GM12878 (cell line): ENCODE measurements around the gene ABCA10. TPM values are rescaled to one million over a fixed set of nuclear protein-coding genes. Genes with fewer than 3 reads are reported as not detected.

Experiments used
- ASH2L ChIP-seq: fragments of 300-600, 200-600 bp; sonication (generic); IDR thresholded peaks from 2 replicates; pipeline ENCODE4 v1.6.1; 2017; ENCODE audit warnings: low read depth, mild to moderate bottlenecking, borderline replicate concordance
- CBX5 ChIP-seq: sonication (generic); IDR thresholded peaks from 2 replicates; pipeline ENCODE4 v1.6.1; 2016; ENCODE audit warnings: low read depth, moderate library complexity, mild to moderate bottlenecking, inconsistent platforms
- CHD2 ChIP-seq: IDR thresholded peaks from 2 replicates; pipeline ENCODE4 v1.6.1; 2011; ENCODE audit warnings: low read depth, low read length, improper control_type of control experiment, borderline replicate concordance
- MEF2B ChIP-seq: fragments of 450-650 bp; IDR thresholded peaks from 2 replicates; pipeline ENCODE4 v1.6.1; 2018; ENCODE audit warnings: mild to moderate bottlenecking, moderate library complexity; ENCODE audit not compliant: partially characterized antibody, poor library complexity, severe bottlenecking
- NFXL1 ChIP-seq: fragments of 450-650 bp; IDR thresholded peaks from 2 replicates; pipeline ENCODE4 v1.6.1; 2017; ENCODE audit warnings: antibody characterized with exemption, mild to moderate bottlenecking, borderline replicate concordance
- NRF1 ChIP-seq: conservative IDR thresholded peaks from 2 replicates; pipeline ENCODE4 v1.6.1; 2011; ENCODE audit warnings: mild to moderate bottlenecking, low read depth, low read length, improper control_type of control experiment
- PAX8 ChIP-seq: fragments of 450-650 bp; IDR thresholded peaks from 2 replicates; pipeline ENCODE4 v1.6.1; 2017; ENCODE audit warnings: mild to moderate bottlenecking, moderate library complexity
- RAD21 ChIP-seq: IDR thresholded peaks from 2 replicates; pipeline ENCODE4 v1.6.1; 2011; ENCODE audit warnings: mild to moderate bottlenecking, low read depth, low read length, moderate library complexity; ENCODE audit not compliant: insufficient read depth
- RCOR1 ChIP-seq: conservative IDR thresholded peaks from 2 replicates; pipeline ENCODE4 v1.6.1; 2012; ENCODE audit warnings: low read depth, low read length, improper control_type of control experiment
- SP1 ChIP-seq: IDR thresholded peaks from one replicate; pipeline ENCODE4 v1.6.1; 2011; ENCODE audit warnings: low read depth, low read length
- SREBF1 ChIP-seq: IDR thresholded peaks from 2 replicates; pipeline ENCODE4 v1.6.1; 2012; ENCODE audit warnings: mild to moderate bottlenecking, low read length
- ZNF207 ChIP-seq: fragments of 450-650 bp; IDR thresholded peaks from 2 replicates; pipeline ENCODE4 v1.6.1; 2014; ENCODE audit warnings: antibody characterized with exemption, mild to moderate bottlenecking, borderline replicate concordance
- polyA plus RNA-seq, 11 experiments: library from polyadenylated mRNA; depleted of rRNA in 4 of 11; unstranded in 6 of 11; stranded (reverse) in 5 of 11; fragments of >200 nt; fragmentation: Nextera tagmentation in 4 of 11; fragmentation: Illumina TruSeq in 1 of 11; extraction: Ambion mirVana in 4 of 11; extraction: Trizol in 1 of 11; gene quantifications; 1 replicate in 1 of 11; 2 replicates in 10 of 11; pipeline versions ENCODE4 v1.2.1 to v1.2.3, GENCODE V29; 2011 to 2016; ENCODE audit warnings: inconsistent platforms in 2 of 11, missing spikeins in 2 of 11, low read depth in 1 of 11
- total RNA-seq, 4 experiments: library from RNA; depleted of rRNA in 3 of 4; stranded (reverse); fragments of >200 nt in 3 of 4; fragmentation: Illumina TruSeq in 1 of 4; extraction: Trizol in 1 of 4; gene quantifications; 2 replicates each; pipeline versions ENCODE4 v1.2.1 to v1.2.3, GENCODE V29; 2013 to 2021
- TF ChIP-seq, protein P1 (sequence below): IDR thresholded peaks from 2 replicates; pipeline ENCODE4 v1.6.1; 2011; ENCODE audit warnings: low read depth, low read length, improper control_type of control experiment, borderline replicate concordance
- TF ChIP-seq, protein P2 (sequence below): IDR thresholded peaks from 2 replicates; pipeline ENCODE4 v1.6.1; 2012; ENCODE audit warnings: low read length, inconsistent platforms
- TF ChIP-seq, protein P3 (sequence below): fragments of 450-650 bp; IDR thresholded peaks from 2 replicates; pipeline ENCODE4 v1.6.1; 2017; ENCODE audit warnings: mild to moderate bottlenecking, moderate library complexity
- TF ChIP-seq, protein P4 (sequence below): fragments of 150-350 bp; IDR thresholded peaks from 2 replicates; pipeline ENCODE4 v1.6.1; 2014; ENCODE audit warnings: mild to moderate bottlenecking, low read depth, low read length
- TF ChIP-seq, protein P5 (sequence below): IDR thresholded peaks from 2 replicates; pipeline ENCODE4 v1.6.1; 2011; ENCODE audit warnings: mild to moderate bottlenecking, low read depth, low read length, moderate library complexity; ENCODE audit not compliant: insufficient replicate concordance
- TF ChIP-seq, protein P6 (sequence below), 3 experiments: IDR thresholded peaks in 2 of 3; conservative IDR thresholded peaks in 1 of 3; 2 replicates each; pipeline ENCODE4 v1.5.1; 2011; ENCODE audit warnings: low read depth in 3 of 3, low read length in 3 of 3, mild to moderate bottlenecking in 3 of 3, control low read depth in 2 of 3, moderate library complexity in 2 of 3, inconsistent platforms in 1 of 3, mixed read lengths in 1 of 3; ENCODE audit not compliant: control insufficient read depth in 2 of 3, insufficient read depth in 1 of 3; ENCODE audit errors: extremely low read depth in 1 of 3

Gene ABCA10
- total and polyA plus RNA-seq, 10 of the 15 experiments (the other 5 are each of a cell fraction or from before 2014, with no cell fraction given): 0.33 to 3.0 (median 0.83) TPM

DNA sequence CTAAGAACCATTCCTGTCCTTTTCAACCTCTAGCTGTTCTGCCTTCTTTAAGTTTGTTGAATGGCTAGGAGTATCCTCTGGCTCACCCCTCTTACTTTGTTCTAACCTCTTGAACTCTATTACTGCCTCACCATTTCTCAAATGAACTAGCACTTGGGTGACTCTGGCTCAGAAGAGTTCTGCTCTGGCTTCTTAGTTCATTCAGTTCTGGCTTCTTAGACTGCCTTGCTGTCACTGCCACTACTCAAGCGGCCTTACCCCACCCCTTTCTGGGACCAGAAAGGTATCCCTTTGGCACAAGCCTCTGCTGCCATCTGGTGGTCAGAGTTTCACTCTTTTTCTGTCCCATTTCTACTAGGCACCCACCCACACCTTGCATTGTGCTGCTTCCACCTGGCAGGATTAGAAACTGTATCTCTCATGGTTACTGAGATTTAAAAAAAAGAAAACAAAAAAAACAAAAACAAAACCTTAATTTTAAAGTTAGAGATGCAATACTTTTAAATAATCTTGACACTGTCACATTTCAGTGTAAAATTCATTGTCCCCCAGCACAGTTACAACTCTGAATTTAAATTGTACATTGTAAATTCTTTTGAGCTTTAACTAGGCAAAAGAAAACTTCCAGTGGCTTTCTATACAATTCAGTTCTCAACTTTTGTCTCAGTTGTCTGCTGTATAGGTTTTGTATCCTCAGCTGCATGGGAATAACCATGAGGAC lies 6.9 kb upstream of the ABCA10 start (continued):
- TF ChIP-seq SP1: no peak
- TF ChIP-seq, protein P1, sequence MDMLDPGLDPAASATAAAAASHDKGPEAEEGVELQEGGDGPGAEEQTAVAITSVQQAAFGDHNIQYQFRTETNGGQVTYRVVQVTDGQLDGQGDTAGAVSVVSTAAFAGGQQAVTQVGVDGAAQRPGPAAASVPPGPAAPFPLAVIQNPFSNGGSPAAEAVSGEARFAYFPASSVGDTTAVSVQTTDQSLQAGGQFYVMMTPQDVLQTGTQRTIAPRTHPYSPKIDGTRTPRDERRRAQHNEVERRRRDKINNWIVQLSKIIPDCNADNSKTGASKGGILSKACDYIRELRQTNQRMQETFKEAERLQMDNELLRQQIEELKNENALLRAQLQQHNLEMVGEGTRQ: no peak
- no peak for TF ChIP-seq NFXL1
- TF ChIP-seq ASH2L: no peak
- no peak for TF ChIP-seq RCOR1
- TF ChIP-seq CHD2: no peak
- TF ChIP-seq SREBF1: no peak
- TF ChIP-seq PAX8: no peak
- TF ChIP-seq CBX5: no peak
- peak; percentile 97 for TF ChIP-seq RAD21
- TF ChIP-seq, protein P2, sequence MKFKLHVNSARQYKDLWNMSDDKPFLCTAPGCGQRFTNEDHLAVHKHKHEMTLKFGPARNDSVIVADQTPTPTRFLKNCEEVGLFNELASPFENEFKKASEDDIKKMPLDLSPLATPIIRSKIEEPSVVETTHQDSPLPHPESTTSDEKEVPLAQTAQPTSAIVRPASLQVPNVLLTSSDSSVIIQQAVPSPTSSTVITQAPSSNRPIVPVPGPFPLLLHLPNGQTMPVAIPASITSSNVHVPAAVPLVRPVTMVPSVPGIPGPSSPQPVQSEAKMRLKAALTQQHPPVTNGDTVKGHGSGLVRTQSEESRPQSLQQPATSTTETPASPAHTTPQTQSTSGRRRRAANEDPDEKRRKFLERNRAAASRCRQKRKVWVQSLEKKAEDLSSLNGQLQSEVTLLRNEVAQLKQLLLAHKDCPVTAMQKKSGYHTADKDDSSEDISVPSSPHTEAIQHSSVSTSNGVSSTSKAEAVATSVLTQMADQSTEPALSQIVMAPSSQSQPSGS: no peak
- TF ChIP-seq, protein P3, sequence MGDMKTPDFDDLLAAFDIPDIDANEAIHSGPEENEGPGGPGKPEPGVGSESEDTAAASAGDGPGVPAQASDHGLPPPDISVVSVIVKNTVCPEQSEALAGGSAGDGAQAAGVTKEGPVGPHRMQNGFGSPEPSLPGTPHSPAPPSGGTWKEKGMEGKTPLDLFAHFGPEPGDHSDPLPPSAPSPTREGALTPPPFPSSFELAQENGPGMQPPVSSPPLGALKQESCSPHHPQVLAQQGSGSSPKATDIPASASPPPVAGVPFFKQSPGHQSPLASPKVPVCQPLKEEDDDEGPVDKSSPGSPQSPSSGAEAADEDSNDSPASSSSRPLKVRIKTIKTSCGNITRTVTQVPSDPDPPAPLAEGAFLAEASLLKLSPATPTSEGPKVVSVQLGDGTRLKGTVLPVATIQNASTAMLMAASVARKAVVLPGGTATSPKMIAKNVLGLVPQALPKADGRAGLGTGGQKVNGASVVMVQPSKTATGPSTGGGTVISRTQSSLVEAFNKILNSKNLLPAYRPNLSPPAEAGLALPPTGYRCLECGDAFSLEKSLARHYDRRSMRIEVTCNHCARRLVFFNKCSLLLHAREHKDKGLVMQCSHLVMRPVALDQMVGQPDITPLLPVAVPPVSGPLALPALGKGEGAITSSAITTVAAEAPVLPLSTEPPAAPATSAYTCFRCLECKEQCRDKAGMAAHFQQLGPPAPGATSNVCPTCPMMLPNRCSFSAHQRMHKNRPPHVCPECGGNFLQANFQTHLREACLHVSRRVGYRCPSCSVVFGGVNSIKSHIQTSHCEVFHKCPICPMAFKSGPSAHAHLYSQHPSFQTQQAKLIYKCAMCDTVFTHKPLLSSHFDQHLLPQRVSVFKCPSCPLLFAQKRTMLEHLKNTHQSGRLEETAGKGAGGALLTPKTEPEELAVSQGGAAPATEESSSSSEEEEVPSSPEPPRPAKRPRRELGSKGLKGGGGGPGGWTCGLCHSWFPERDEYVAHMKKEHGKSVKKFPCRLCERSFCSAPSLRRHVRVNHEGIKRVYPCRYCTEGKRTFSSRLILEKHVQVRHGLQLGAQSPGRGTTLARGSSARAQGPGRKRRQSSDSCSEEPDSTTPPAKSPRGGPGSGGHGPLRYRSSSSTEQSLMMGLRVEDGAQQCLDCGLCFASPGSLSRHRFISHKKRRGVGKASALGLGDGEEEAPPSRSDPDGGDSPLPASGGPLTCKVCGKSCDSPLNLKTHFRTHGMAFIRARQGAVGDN: no peak
- TF ChIP-seq, protein P4, sequence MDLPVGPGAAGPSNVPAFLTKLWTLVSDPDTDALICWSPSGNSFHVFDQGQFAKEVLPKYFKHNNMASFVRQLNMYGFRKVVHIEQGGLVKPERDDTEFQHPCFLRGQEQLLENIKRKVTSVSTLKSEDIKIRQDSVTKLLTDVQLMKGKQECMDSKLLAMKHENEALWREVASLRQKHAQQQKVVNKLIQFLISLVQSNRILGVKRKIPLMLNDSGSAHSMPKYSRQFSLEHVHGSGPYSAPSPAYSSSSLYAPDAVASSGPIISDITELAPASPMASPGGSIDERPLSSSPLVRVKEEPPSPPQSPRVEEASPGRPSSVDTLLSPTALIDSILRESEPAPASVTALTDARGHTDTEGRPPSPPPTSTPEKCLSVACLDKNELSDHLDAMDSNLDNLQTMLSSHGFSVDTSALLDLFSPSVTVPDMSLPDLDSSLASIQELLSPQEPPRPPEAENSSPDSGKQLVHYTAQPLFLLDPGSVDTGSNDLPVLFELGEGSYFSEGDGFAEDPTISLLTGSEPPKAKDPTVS: 0 out of 2 replicates have a peak, but pooled peaks have one; percentile 10
- TF ChIP-seq, protein P5, sequence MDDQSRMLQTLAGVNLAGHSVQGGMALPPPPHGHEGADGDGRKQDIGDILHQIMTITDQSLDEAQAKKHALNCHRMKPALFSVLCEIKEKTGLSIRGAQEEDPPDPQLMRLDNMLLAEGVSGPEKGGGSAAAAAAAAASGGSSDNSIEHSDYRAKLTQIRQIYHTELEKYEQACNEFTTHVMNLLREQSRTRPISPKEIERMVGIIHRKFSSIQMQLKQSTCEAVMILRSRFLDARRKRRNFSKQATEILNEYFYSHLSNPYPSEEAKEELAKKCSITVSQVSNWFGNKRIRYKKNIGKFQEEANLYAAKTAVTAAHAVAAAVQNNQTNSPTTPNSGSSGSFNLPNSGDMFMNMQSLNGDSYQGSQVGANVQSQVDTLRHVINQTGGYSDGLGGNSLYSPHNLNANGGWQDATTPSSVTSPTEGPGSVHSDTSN: peak; percentile 85
- TF ChIP-seq NRF1: no peak
- no peak for TF ChIP-seq ZNF207
- TF ChIP-seq MEF2B: no peak
- TF ChIP-seq, protein P6, sequence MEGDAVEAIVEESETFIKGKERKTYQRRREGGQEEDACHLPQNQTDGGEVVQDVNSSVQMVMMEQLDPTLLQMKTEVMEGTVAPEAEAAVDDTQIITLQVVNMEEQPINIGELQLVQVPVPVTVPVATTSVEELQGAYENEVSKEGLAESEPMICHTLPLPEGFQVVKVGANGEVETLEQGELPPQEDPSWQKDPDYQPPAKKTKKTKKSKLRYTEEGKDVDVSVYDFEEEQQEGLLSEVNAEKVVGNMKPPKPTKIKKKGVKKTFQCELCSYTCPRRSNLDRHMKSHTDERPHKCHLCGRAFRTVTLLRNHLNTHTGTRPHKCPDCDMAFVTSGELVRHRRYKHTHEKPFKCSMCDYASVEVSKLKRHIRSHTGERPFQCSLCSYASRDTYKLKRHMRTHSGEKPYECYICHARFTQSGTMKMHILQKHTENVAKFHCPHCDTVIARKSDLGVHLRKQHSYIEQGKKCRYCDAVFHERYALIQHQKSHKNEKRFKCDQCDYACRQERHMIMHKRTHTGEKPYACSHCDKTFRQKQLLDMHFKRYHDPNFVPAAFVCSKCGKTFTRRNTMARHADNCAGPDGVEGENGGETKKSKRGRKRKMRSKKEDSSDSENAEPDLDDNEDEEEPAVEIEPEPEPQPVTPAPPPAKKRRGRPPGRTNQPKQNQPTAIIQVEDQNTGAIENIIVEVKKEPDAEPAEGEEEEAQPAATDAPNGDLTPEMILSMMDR (IDR thresholded peaks at IDR 0.05 in 2 of 3, conservative IDR thresholded peaks at IDR 0.05 in 1 of 3; ENCODE audit: control insufficient read depth in 2 of 3, extremely low read depth in 1 of 3, insufficient read depth in 1 of 3, low read depth in 3 of 3, low read length in 3 of 3): peak; percentile 71 to 89 (median 83)
